Hepatocyte (in vitro differentiated cells): ENCODE results near the gene FRMD3. TPM values are rescaled to one million over a fixed set of nuclear protein-coding genes. Genes with fewer than 3 reads are reported as not detected.

Source experiments
- DNase-seq: peaks from one replicate; pipeline ENCODE4 v3.0.0-alpha.2; 2016; ENCODE audit warnings: low spot score
- H2AFZ ChIP-seq: fragments of 200-600 bp; sonication (generic); 2 replicates; pipeline ENCODE4 v1.6.0; 2016; ENCODE audit warnings: antibody characterized with exemption, mild to moderate bottlenecking
- H3K27ac ChIP-seq: fragments of 200-600 bp; sonication (generic); 2 replicates; pipeline ENCODE4 v1.5.1; 2016; ENCODE audit warnings: mild to moderate bottlenecking
- H3K27me3 ChIP-seq: fragments of 200-600 bp; sonication (generic); 2 replicates; pipeline ENCODE4 v1.6.1; 2016
- H3K36me3 ChIP-seq: fragments of 200-600 bp; sonication (generic); replicated peaks from 2 replicates; pipeline ENCODE4 v1.5.1; 2016; ENCODE audit warnings: low read depth; ENCODE audit not compliant: insufficient read depth
- H3K4me1 ChIP-seq: fragments of 200-600 bp; sonication (generic); 2 replicates; pipeline ENCODE4 v1.5.1; 2016; ENCODE audit warnings: mild to moderate bottlenecking, moderate library complexity; ENCODE audit not compliant: insufficient read depth
- H3K4me2 ChIP-seq: fragments of 200-600 bp; sonication (generic); 2 replicates; pipeline ENCODE4 v1.6.0; 2016
- H3K4me3 ChIP-seq: fragments of 200-600 bp; sonication (generic); 2 replicates; pipeline ENCODE4 v1.5.1; 2016; ENCODE audit warnings: mild to moderate bottlenecking
- H3K79me2 ChIP-seq: fragments of 200-600 bp; sonication (generic); 2 replicates; pipeline ENCODE4 v1.6.0; 2017; ENCODE audit warnings: mild to moderate bottlenecking
- H3K9me2 ChIP-seq: fragments of 200-600 bp; sonication (generic); replicated peaks from 2 replicates; pipeline ENCODE4 v1.6.0; 2017; ENCODE audit warnings: mild to moderate bottlenecking; ENCODE audit not compliant: insufficient read depth
- H3K9me3 ChIP-seq: fragments of 200-600 bp; sonication (generic); 2 replicates; pipeline ENCODE4 v1.5.1; 2016; ENCODE audit warnings: low read depth, mild to moderate bottlenecking
- H4K20me1 ChIP-seq: fragments of 200-600 bp; sonication (generic); 2 replicates; pipeline ENCODE4 v1.6.0; 2016; ENCODE audit warnings: mild to moderate bottlenecking; ENCODE audit not compliant: insufficient read depth, poor library complexity, severe bottlenecking
- CTCF ChIP-seq: fragments of 200-600 bp; sonication (generic); IDR thresholded peaks from 2 replicates; pipeline ENCODE4 v1.5.1; 2016; ENCODE audit warnings: antibody characterized with exemption, mild to moderate bottlenecking; ENCODE audit not compliant: poor library complexity
- EZH2 ChIP-seq: fragments of 200-600 bp; sonication (generic); IDR thresholded peaks from 2 replicates; pipeline ENCODE4 v1.6.1; 2016; ENCODE audit warnings: antibody characterized with exemption, mild to moderate bottlenecking, borderline replicate concordance
- EZH2phosphoT487 ChIP-seq: fragments of 200-600 bp; sonication (generic); IDR thresholded peaks from one replicate; pipeline ENCODE4 v1.6.1; 2018; ENCODE audit warnings: antibody characterized with exemption, mild to moderate bottlenecking, low read depth, moderate library complexity; ENCODE audit not compliant: unreplicated experiment, severe bottlenecking
- WGBS: methylation state at CpG from one replicate; pipeline ENCODE4 v1.1.6; 2016; ENCODE audit warnings: low lambda C conversion rate; ENCODE audit errors: missing lambda C conversion rate; 5-methylcytosine and 5-hydroxymethylcytosine counted together
- polyA plus RNA-seq: library from polyadenylated mRNA; unstranded; fragments of >200 nt; fragmentation: Nextera tagmentation; extraction: Ambion mirVana; gene quantifications from 2 replicates; pipeline ENCODE4 v1.2.1, GENCODE V29; 2016
- total RNA-seq: library from RNA; depleted of rRNA; stranded (reverse); fragments of >200 nt; gene quantifications from 2 replicates; pipeline ENCODE4 v1.2.3, GENCODE V29; 2014

FRMD3 gene
- total and polyA plus RNA-seq, 2 experiments from 2014 or later, result 3.9 to 7.0 TPM

- Histone ChIP-seq H3K36me3 (no peaks in the 10 kb centered on the region), H3K27ac (no peak overlapping the region), H3K4me3 (no peak overlapping the region), H4K20me1 (no peaks in the 10 kb centered on the region), H2AFZ (no peak overlapping the region), H3K27me3 (no peaks in the 10 kb centered on the region), H3K9me2 (no peaks in the 10 kb centered on the region), H3K9me3 (peaks cover 4% of the 10 kb centered on the region), H3K4me1 (peaks cover 25% of the 10 kb centered on the region), H3K79me2 (no peaks in the 10 kb centered on the region), H3K4me2 (no peak overlapping the region)
- 89% methylated on average over 3 of the region's 3 CpGs for WGBS
- DNase-seq, result no peak
- TF ChIP-seq EZH2, result no peak
- TF ChIP-seq CTCF, result no peak
- no peak for TF ChIP-seq EZH2phosphoT487
These were observed 61.1 kb downstream of the FRMD3 start for GRCh38 chr9:83477120-83477519.

DNA sequence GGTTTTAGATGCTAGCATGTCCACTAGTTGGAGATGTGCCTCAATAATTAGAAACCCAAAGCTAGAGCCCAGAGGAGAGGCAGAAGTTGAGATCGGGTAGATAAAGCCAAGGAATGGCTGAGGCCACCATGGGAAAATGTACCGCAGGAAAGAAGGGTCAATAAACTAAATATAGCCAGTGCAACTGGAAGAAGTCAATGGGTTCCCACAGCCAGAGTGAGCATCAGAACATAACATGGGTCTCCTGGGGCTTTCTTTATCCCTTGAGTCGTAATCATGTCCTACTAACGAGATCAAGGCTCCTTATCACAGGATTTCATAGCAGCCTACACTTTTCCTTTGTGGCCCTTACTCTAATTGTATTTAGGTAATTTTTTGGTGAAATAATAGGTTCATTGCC is 61.7 kb downstream of the FRMD3 start:
- TF ChIP-seq EZH2 (no peak), CTCF (no peak), EZH2phosphoT487 (no peak)
- H3K27ac ChIP-seq, result no peak overlapping the region
- no peak overlapping the region for H3K4me2 ChIP-seq
- no peak overlapping the region for H3K4me3 ChIP-seq
- H3K4me1 ChIP-seq, result peaks cover 29% of the 10 kb centered on the region
- no peak overlapping the region for H2AFZ ChIP-seq
- H3K9me2 ChIP-seq, result no peaks in the 10 kb centered on the region
- DNase-seq, result no peak
- H4K20me1 ChIP-seq, result no peaks in the 10 kb centered on the region
- WGBS, result 92% methylated on average over 4 of the region's 4 CpGs
- no peaks in the 10 kb centered on the region for H3K27me3 ChIP-seq
- H3K79me2 ChIP-seq, result no peaks in the 10 kb centered on the region
- peaks cover 4% of the 10 kb centered on the region for H3K9me3 ChIP-seq
- H3K36me3 ChIP-seq, result no peaks in the 10 kb centered on the region

- no peak overlapping the region for H3K4me2 ChIP-seq
- H3K4me3 ChIP-seq, result no peak overlapping the region
- no peaks in the 10 kb centered on the region for H3K36me3 ChIP-seq
- no peaks in the 10 kb centered on the region for H4K20me1 ChIP-seq
- H3K4me1 ChIP-seq, result peaks cover 37% of the 10 kb centered on the region
- H3K79me2 ChIP-seq, result no peaks in the 10 kb centered on the region
- H3K27ac ChIP-seq, result no peak overlapping the region
- H3K9me3 ChIP-seq, result peaks cover 4% of the 10 kb centered on the region
- no peak for DNase-seq
- H2AFZ ChIP-seq, result no peak overlapping the region
- TF ChIP-seq EZH2phosphoT487, result no peak
- no peak for TF ChIP-seq CTCF
- TF ChIP-seq EZH2, result no peak
- H3K27me3 ChIP-seq, result no peaks in the 10 kb centered on the region
- WGBS, result 94% methylated on average over 5 of the region's 5 CpGs
- no peaks in the 10 kb centered on the region for H3K9me2 ChIP-seq
These were observed 62.5 kb downstream of the FRMD3 start for GRCh38 chr9:83475741-83476140.

- no peak overlapping the region for H2AFZ ChIP-seq
- H3K4me3 ChIP-seq, result no peak overlapping the region
- no peaks in the 10 kb centered on the region for H3K79me2 ChIP-seq
- peaks cover 44% of the 10 kb centered on the region for H3K4me1 ChIP-seq
- no peak for TF ChIP-seq EZH2
- TF ChIP-seq EZH2phosphoT487, result no peak
- TF ChIP-seq CTCF, result no peak
- no peaks in the 10 kb centered on the region for H3K27me3 ChIP-seq
- H3K4me2 ChIP-seq, result peak overlapping the region; percentile 59
- H3K9me3 ChIP-seq, result no peaks in the 10 kb centered on the region
- H3K9me2 ChIP-seq, result no peaks in the 10 kb centered on the region
- no peak for DNase-seq
- no peaks in the 10 kb centered on the region for H3K36me3 ChIP-seq
- no peaks in the 10 kb centered on the region for H4K20me1 ChIP-seq
- H3K27ac ChIP-seq, result peak overlapping the region; percentile 90
These were observed 63.6 kb downstream of the FRMD3 start for GRCh38 chr9:83474631-83475030.
